Measurements from ENCODE around the gene C14orf180. TPM values are rescaled to one million over a fixed set of nuclear protein-coding genes. Genes with fewer than 3 reads are reported as not detected.

Gene C14orf180
- total and polyA plus RNA-seq, 2 of the 8 experiments (the other 6 are each of a cell fraction or from before 2014, with no cell fraction given) = not detected

GRCh38 chr14:104571246-104571645 is 8.3 kb upstream of the C14orf180 start:
- Histone ChIP-seq H3K36me3 (ENCODE audit: control insufficient read depth in 2 of 4, insufficient read depth in 4 of 4, low read length in 3 of 4) (no peaks in the 10 kb centered on the region), H2BK20ac (ENCODE audit: low read length) (no peak overlapping the region), H3K14ac (ENCODE audit: insufficient read length) (no peak overlapping the region), H3K4me3 (ENCODE audit: extremely low read depth in 1 of 4, insufficient read depth in 2 of 4, low read depth in 3 of 4, low read length in 4 of 4) (no peak overlapping the region), H2AK5ac (ENCODE audit: low read depth, low read length) (no peak overlapping the region), H3K9me3 (ENCODE audit: insufficient read depth in 2 of 2, low read depth in 1 of 2, low read length in 1 of 2) (no peaks in the 10 kb centered on the region), H3K79me2 (ENCODE audit: control insufficient read depth in 1 of 2, insufficient read depth in 2 of 2, low read length in 2 of 2) (no peaks in the 10 kb centered on the region), H4K91ac (replicated peaks; ENCODE audit: insufficient read length, low read length) (no peak overlapping the region), H3K27me3 (replicated peaks in 1 of 4; ENCODE audit: control insufficient read depth in 3 of 4, extremely low read depth in 1 of 4, insufficient read depth in 3 of 4, low read length in 3 of 4) (no peaks in the 10 kb centered on the region), H2BK5ac (ENCODE audit: low read depth, low read length) (no peak overlapping the region), H4K20me1 (replicated peaks in 1 of 2; ENCODE audit: control insufficient read depth in 1 of 2, insufficient read depth in 2 of 2, low read length in 2 of 2) (no peaks in the 10 kb centered on the region), H3K23ac (ENCODE audit: insufficient read length) (no peak overlapping the region), H3K9ac (replicated peaks in 1 of 4; ENCODE audit: extremely low read depth in 1 of 4, low read depth in 3 of 4, low read length in 3 of 4) (no peak overlapping the region), H3K4me2 (ENCODE audit: insufficient read depth in 1 of 2, low read depth in 2 of 2, low read length in 2 of 2) (no peak overlapping the region), H3K79me1 (ENCODE audit: low read depth, low read length) (no peaks in the 10 kb centered on the region), H2BK15ac (ENCODE audit: low read length) (0 out of 2 replicates have a peak overlapping the region, but pooled peaks have one; percentile 72), H4K8ac (ENCODE audit: extremely low read depth, insufficient read depth, low read length) (no peak overlapping the region), H3K56ac (replicated peaks; ENCODE audit: insufficient read length, low read depth, low read length) (no peak overlapping the region), H2AFZ (ENCODE audit: low read length) (no peak overlapping the region), H3K4me1 (replicated peaks in 1 of 4; ENCODE audit: control insufficient read depth in 3 of 4, insufficient read depth in 4 of 4, low read length in 3 of 4) (no peaks in the 10 kb centered on the region; a peak in 1 of 7 replicates), H4K5ac (ENCODE audit: insufficient read length, low read depth, low read length) (no peak overlapping the region), H2BK12ac (ENCODE audit: low read depth, low read length) (no peak overlapping the region), H2BK120ac (replicated peaks; ENCODE audit: low read depth, low read length) (no peak overlapping the region), H3K18ac (ENCODE audit: extremely low read depth, low read length) (no peak overlapping the region), H3K27ac (ENCODE audit: low read depth, low read length) (no peak overlapping the region), H3K4ac (replicated peaks; ENCODE audit: insufficient read length, low read depth, low read length) (no peak overlapping the region), H3K23me2 (ENCODE audit: low read depth, low read length) (no peaks in the 10 kb centered on the region)
- ChIA-PET POLR2A (ENCODE audit: partially characterized antibody) (no interaction called here), CTCF (ENCODE audit: partially characterized antibody) (interaction anchor here (0.6 to 1.7 kb wide), 3 partner anchors 11 to 138 kb away, joined by 3 to 5 read pairs (median 3); no protein-coding TSS in a partner anchor)
- no peak for FAIRE-seq
- TF ChIP-seq, protein P1, sequence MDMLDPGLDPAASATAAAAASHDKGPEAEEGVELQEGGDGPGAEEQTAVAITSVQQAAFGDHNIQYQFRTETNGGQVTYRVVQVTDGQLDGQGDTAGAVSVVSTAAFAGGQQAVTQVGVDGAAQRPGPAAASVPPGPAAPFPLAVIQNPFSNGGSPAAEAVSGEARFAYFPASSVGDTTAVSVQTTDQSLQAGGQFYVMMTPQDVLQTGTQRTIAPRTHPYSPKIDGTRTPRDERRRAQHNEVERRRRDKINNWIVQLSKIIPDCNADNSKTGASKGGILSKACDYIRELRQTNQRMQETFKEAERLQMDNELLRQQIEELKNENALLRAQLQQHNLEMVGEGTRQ (IDR thresholded peaks at IDR 0.05; ENCODE audit: low read length) = no peak
- TF ChIP-seq CBX8 (IDR thresholded peaks at IDR 0.05; ENCODE audit: borderline replicate concordance, low read depth, low read length) (no peak), JUND (IDR thresholded peaks at IDR 0.05; ENCODE audit: low read length) (no peak), TAF1 (IDR thresholded peaks at IDR 0.05; ENCODE audit: low read depth, low read length) (no peak)
- 81% methylated on average over 14 of the region's 16 CpGs; no CpG with 5 or more reads in 1 of the 2 experiments for WGBS, 2 experiments (ENCODE audit: extremely low coverage in 1 of 2, insufficient coverage in 1 of 2, insufficient read length in 1 of 2, insufficient replicate concordance in 2 of 2, low coverage in 1 of 2, low lambda C conversion rate in 2 of 2, missing lambda C conversion rate in 1 of 2)
- no peak for DNase-seq (ENCODE audit: low read depth in 1 of 2, low spot score in 2 of 2)
